ENCODE data around the gene LSG1.
"Not testable (repeated sequence)": the region's sequence is repeated elsewhere in the genome, so short reads cannot be mapped to it uniquely, and the experiment has no call there.

LSG1 gene

DNA sequence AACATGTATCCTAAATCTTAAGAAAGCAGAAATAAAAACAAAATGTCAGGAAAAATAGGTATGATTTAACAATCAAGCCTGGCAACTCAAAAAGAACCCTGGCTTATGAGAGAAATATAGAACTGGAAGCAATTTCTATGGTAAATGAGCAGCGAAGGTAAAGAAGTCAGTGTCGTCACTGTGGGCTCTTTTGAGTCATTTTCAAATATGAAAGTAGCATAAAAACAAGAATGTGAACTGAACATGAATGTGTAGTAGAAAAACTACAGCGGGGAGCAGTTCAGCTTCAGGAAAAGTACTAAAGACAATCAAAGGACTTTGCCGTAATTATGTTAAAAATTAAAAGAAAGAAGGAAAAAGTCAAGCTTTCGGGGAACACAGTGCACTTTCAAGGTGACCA, 17.5 kb downstream of the LSG1 start:
- peak; percentile 79 for DNase-seq (ENCODE audit: low spot score)

DNA sequence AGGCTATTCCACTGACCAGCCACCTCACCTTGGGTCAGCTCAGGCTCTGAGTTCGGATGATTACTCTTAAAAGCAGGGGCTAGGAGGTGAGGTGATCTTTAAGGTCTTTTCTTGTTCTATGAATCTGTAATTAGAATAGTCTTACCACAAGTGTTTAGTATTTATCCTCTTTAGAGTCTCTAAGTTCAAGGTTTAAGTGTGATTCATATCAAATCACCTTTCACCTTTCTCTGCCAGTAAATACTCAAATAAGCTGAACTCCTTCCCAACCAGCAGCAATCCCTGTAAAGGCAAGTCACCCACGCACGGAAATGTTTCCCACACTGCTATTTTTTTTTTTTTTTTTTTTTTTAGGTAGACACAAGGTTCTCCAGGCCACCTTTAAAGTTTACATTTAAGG, 24.2 kb downstream of the LSG1 start:
- no peak for DNase-seq (ENCODE audit: low spot score)

DNA sequence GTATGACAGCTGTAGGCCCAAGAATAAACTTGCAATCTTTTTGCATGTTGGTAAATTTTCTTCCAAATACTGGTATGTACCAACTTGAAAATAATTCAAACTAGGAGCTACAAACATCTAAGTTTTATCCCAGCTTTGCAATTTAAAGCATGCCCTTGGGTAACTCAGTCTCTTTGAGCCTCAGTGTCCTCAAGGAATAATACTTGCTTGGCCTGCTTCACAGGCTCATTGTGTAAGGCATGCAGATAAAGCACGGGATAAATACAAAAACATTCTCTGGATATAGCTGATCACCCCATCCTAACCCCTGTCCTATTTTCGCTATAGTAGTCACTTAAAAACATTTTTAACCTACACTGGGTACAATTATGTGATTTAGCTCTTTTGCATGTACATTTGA, 29.2 kb downstream of the LSG1 start:
- no peak for DNase-seq (ENCODE audit: low spot score)

DNA sequence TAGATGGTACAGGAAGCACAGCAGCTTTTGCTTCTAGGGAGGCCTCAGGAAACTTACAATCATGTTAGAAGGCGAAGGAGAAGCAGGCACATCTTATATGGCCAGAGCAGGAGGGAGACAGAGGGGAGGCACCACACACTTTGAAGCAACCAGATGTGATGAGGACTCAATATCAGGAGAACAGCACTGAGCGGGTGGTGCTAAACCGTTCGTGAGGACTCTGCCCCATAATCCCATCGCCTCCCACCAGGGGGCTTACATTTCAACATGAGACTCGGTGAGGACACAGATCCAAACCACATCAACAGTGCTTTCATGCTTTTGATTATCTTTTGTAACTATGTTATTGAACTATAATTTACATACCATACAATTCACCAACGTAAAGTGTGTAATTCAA, 31.2 kb downstream of the LSG1 start:
- DNase-seq (ENCODE audit: low spot score), result peak; percentile 13

DNA sequence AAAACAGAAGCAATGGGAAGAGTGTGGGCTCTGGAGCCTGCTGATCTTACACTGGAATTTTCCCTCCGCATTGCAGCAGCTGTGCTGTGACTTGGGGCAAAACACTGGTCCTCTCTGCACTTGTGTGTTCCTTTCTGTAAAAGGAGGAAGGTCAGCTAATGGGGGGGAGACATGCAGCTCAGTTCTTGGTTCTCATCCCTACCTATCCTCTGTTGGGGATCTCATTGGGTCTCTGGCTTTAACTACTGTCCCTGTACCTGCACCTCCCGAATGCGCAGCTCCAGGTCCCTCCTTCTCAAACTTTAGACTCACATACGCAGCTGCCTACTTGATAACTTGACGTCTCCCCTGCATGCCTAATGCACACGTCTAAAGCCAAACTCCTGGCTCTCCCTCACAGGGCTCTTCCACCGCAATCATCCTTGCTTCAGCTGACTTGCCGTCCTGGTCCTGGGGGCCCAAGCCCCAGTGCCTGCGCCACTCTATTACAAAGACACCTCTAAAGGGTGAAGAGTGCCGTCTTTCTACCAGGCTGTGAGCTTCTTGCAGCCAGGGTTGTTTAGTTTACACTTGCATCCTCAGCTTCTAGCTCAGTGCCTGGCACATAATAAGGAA, 32.9 kb downstream of the LSG1 start:
- DNase-seq (ENCODE audit: low spot score), result no peak

DNA sequence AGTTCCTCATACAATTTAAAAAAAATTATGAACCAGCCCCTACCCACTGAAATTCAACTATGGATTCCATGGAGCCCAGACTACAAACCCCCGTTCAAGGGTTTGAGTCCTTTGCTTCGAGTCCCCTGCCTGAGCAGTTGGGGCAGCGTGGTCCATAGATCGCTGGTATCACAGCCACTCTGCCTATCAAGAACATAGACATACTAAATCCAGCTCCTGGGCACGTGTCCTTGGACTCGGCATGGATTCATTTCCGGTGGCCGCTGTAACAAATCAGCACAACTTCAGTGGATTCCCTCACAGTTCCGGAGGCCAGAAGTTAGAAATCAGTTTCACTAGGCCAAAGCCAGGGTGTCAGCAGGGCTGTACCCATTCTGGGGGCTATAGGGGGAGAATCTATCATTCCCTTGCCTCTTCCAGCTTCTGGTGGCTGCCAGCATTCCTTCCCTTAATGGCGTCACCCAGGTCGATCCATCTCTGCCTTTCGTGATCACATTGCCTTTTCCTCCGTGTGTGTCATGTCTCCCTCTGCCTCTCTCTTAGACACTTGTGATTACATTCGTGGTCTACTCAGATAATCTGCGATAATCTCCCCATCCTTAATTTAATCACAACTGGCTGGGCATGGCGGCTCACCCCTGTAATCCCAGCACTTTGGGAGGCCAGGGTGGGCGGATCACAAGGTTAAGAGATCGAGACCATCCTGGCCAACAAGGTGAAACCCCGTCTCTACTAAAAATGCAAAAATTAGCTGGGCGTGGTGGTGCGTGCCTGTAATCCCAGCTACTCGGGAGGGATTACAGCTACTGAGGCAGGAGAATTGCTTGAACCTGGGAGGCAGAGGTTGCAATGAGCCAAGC, 34.2 kb downstream of the LSG1 start:
- no peak for DNase-seq (ENCODE audit: low spot score)

DNA sequence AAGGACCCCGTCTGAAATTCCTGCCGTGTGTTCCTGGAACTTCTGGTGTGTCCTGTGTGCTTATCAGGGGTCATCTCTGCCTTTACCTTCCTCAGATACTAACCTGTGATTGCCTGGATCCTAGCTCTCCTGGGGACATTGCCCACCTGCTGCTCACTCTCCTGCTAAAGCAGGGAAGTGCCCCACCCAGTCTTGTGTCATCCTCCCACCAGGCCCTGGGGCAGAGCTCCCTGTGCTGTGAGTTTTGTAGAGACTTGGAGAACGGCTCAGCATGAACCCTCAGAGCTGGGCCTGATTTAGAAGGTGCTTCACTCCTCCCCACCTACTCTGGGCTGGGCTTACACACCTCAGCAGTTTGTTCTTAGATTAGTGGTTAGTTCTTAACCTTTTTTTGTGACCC, 34.9 kb downstream of the LSG1 start:
- no peak for DNase-seq (ENCODE audit: low spot score)

DNA sequence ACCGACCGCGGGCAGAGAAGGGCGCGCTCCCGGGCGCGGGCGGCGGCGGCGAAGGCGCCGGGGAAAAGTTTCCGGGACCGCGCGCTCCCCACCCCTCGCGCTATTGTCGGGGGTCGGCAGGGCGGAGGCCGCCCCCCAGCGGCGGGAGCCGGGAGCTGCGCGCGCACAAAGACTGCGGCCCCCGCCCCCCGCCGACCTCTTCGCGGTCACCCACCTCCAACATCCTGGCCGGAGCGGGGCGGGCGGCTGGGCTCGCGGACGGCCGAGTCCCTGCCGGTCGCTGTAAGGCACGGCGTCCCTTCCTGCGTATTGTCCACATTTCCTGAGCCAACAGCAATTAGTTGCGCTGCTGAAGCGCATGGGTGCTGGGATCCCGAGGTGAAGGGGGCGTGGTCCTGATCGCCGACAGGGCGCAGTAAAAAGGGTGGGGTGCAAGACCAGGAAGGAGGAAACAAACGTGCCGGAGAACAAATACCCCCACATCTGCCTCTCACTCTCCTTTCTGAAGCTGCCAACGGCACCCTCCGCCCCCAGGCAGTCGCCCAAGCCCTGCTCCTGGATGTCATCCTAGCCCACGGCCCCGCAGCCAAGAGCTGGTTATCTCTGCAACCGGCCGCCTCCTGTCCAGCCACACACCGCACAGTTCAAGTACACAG, 38.5 kb downstream of the LSG1 start, which contains the start of gene TMEM44:
Gene TMEM44, minus strand, starts transcription at position 71 of the 656 bp plus-strand sequence. CDS start 204 bp downstream, outside the sequence.
- DNase-seq (ENCODE audit: low spot score), result peak; percentile 53

DNA sequence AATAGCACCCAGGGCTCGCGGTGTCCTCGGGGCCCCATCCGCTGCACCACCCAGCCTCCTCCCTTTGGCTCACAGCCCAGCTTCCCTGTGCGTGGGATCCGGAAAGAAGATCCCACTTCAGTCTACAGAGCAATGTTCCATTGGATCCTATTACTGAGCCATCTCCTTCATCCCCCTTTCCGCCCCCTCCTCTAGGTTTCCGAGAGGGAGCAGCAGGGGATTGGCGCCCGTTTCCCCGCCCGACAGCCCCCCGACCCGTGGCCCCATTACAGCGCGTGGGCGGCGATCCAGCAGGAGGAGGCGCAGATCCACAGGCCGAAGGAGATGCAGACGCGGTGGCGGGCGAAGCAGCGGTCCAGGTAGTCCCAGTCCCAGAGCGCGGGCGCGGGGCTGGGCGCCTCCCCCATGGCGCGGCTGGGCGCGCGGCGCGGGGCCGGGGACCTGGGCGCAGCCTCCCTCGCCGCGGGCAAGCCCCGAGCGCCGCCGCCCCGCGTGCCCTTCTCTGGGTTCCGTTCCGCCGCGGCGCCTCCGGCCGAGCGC, 39.1 kb downstream of the LSG1 start:
- DNase-seq (ENCODE audit: low spot score), result no peak

DNA sequence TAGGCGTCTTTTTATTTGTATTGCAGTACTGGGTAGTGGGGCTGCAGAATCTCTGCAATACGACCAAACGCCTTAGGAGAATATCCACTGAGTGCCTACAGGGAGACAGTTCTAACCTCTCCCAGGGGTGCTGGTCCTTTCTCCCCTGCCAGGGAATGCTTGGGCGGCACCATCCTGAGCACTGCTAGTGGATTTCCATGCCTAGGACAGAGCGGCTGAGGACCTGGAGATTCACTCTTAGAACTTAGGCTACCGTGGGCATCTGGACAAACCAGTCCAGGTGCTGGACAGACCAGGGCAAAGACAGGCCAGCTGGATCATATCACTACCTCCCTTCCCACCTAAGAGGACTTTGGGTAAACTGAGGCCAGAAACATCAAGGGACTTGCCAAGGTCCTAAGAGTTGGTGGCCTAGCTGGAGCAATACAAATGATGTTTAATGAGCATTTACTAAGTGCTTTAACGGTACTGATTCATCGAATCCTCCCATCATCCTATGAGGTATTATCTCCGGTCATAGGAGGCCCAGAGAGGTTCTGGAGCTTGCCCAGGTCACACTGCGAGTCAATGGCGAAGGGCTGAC, 39.7 kb downstream of the LSG1 start:
- DNase-seq (ENCODE audit: low spot score), result no peak

DNA sequence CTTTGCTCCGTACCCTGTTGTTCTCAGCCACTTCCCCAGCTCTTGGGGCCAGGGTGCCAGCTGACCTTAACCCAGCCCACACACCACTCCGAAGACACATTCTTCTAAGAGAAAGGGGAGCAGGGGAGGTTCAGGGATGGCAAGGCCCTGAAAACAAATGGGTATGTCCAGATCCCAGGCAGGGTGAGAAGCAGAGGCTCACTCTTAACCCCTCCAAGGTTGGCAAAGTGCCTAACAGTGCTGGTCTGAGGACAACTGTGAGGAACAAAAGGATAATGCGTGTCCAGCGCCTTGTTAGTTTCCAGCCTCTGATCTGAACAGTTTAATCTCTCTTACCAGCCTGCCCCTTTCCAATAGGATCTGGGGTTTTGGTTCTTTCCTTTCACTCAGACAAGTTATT, 40.3 kb downstream of the LSG1 start:
- no peak for DNase-seq (ENCODE audit: low spot score)

DNA sequence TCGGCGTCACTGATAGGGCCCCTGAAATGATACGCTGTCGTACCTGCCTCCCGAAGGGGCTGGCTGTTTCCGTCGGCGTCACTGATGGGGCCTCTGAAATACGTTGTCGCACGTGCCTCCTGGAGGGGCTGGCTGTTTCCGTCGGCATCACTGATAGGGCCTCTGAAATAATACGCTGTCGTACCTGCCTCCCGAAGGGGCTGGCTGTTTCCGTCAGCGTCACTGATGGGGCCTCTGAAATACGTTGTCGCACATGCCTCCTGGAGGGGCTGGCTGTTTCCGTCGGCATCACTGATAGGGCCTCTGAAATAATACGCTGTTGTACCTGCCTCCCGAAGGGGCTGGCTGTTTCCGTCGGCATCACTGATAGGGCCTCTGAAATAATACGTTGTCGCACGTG, 41.3 kb downstream of the LSG1 start:
- not testable (repeated sequence) for DNase-seq (ENCODE audit: low spot score)

DNA sequence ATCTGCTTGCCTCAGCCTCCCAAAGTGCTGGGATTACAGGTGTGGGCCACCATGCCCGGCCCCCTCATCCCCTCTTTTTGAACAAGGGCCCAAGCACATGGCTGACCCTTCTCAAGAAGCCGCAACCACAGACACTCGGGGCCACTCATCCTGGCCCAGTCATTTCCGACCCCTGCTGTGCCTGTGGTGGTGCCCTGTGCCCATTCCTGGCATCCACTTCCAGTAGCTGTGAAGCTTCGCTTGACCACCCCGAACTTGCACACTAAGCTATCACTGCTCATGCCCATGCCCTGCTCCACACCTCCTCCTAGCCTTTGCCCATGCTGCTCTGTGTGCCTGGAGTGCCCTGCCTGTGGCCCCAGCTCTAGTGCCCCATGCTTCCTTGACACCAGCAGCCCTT, 47.0 kb downstream of the LSG1 start:
- no peak for DNase-seq (ENCODE audit: low spot score)

DNA sequence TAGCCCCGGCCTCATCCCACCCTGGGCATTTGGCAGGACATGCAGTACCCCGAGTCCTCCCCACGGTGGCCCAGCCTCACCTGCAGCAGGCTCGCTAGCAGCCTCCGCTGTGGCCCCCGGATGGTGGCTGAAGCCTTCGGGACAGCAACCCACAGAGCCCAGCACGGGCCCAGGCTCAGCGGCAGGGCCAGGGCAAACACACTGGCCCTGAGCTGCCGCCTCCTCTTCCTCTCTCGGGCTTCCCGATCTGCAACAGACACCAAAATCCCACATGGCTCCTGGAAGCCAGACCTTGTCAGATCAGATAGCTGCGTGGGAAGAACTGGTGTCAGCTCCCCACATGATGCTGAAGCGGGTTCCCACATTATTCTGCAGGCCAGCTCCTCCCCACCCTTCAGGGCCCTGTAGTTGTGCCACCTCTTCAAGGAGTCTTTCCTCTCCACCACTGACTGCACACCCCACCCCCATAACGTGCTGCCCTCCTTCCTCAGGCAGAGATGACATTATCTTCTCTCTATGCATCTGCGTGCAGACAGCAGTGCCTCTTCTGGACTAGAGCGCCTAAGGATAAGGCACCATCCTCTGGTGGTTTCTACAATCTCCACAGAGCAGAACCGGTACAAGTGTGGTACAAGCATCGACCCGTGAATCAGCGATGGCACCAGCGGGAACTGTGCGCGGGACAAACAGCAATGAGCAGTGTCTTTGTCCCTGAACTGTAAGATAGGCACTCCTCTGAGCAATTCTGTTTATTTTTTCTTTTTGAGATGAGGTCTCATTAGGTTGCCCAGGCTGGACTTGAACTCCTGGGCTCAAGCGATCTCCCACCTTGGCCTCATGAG, 48.3 kb downstream of the LSG1 start:
- no peak for DNase-seq (ENCODE audit: low spot score)

DNA sequence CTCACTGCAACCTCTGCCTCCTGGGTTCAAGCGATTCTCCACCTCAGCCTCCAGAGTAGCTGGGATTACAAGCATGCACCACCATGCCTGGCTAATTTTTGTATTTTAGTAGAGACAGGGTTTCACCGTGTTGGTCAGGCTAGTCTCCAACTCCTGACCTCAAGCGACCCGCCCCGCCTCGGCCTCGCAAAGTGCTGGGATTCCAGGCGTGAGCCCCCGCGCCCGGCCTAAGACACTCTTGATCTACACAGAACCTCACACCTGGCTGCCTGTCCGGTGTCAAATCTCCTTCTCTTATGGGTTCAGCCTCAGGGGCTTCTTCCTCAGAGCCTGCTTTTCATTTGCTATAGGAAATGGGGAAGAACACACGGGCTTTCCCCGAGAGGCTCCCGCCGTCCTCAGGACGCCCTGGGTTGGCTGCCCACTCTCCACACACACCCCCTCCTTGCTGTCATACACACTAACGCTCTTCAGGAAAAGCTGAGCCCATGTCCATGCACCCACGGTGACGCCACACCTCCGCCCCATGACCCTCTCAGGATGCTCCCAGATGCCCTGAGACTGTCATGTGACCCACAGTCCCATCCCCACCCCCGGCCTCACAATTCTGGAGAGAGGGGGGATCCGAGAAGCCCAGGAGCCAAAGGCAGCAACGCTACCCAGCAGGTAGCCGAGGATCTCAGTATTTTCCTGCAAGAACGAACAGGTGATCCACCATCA, 49.2 kb downstream of the LSG1 start:
- DNase-seq (ENCODE audit: low spot score), result no peak

DNA sequence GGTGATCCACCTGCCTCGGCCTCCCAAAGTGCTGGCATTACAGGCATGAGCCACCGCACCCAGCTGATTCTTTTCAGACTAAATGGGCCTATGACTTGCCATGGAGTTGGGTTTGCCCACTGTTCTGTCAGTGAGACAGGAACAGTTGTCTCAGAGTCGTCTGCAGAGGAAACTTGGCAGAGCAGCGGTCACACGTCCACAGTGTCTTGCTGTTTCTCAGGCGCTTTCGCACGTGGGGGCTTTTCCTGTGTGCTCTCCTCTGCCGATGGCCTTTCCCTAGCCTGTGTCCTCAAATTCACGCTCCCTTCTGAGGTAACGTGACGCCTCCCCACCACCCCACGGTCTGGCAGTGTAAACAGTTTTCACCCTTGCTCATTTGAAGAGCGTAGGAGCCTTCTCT, 50.0 kb downstream of the LSG1 start:
- DNase-seq (ENCODE audit: low spot score), result no peak

DNA sequence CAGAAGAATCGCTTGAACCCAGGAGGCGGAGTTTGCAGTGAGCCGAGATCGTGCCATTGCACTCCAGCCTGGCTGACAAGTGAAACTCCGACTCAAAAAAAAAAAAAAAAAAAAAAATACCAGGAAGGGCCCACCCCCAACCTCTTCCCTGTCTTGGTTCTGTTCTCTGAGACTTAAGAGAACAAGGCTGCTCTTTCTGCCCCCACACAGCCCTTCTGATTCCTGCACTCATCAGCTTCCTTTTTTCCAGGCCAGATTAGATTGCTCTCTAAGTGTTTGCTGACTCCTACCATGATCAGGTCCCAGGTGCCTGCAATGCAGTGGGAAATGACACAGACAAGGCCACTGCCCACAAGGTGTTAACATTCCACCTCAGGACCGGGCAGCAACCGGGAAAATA, 51.8 kb downstream of the LSG1 start:
- DNase-seq (ENCODE audit: low spot score), result no peak

DNA sequence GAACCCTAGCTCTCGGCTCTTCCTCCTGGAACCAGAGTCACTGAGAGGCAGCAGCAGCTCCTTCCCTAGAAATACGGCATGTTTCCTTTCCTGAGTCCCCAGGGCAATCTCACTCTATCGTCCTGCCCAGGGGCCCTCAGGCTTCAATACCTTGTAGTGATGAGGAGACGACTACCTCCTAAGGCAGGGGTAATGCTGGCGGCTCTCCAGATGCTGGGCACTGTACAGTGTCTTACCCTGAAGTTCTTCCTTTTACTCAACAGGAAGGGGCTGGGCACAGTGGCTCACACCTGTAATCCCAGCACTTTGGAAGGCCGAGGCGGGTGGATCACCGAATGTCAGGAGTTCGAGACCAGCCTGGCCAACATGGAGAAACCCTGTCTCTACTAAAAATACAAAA, 52.2 kb downstream of the LSG1 start:
- DNase-seq (ENCODE audit: low spot score), result no peak

DNA sequence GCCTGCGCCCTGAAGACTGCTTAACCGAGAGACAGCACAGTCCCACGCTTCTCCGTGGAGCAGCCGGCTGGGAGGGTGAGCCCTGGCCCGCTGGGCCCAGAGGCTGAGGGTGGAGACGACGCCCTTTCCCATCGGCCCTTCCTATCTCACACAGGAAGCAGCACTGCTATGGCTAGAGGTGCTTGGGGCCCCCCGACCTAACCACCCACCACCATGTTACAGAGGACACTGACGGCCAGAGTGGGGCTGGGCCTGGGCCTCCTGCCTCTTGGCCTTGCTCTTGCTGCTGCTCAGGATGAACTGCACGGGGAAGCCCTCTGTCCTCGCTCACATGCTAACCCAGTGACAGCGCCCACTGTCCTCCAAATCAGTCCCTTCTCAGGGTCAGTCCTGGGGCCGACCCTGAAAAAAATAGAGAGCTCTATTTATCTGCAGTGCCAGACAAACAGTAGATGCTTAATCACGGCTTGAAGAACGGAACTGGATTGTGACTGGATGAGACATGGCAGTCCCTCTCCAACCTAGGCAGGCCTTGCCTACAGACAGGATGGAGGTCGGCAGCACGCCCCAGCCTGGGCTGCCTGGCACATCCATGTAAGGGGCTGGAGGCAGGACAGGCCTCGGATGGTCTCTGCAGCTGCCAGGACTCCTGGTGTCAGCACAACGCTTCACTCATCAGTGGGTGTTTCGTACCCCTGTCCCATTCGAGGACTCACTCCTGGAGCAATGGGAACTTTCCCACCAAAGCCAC, 53.0 kb downstream of the LSG1 start:
- no peak for DNase-seq (ENCODE audit: low spot score)

DNA sequence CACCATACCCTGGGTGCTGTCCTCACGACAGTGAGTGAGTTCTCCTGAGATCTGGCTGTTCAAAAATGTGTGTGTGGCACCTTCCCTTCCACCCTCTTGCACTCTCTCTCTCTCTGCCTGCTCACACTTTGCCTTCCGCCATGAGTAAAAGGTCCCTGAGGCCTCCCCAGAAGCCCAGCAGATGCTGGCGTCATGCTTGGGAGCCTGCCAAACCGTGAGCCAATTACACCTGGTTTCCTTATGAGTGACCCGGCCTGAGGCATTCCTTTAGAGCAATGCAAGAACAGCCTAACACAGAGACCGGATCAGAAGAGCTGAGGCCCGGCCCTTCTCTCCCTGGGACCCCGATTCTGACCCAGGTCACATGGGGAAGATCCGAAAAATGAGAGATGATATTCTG, 54.2 kb downstream of the LSG1 start:
- DNase-seq (ENCODE audit: low spot score), result no peak

Data from activated CD4-positive, alpha-beta T cell treated with anti-CD3 and anti-CD28 coated beads, Interleukin-2, Interleukin-4, amounts not matched to agents 100 ng/mL and 50 ng/mL, durations not matched to agents 16 hours and 8 hours (primary cell).